VCaP (cell line): ENCODE data around the gene MYRFL.
A peak's percentile ranks its signal among the peaks of the same experiment; 100 is the strongest.

Experiments
- H3K27ac ChIP-seq: fragments of 450-650 bp; 2 replicates; pipeline ENCODE4 v1.5.1; 2017
- TF ChIP-seq, protein P1 (sequence below): fragments of 450-650 bp; conservative IDR thresholded peaks from 2 replicates; pipeline ENCODE4 v1.5.1; 2017; ENCODE audit warnings: mild to moderate bottlenecking, moderate library complexity

MYRFL gene

DNA sequence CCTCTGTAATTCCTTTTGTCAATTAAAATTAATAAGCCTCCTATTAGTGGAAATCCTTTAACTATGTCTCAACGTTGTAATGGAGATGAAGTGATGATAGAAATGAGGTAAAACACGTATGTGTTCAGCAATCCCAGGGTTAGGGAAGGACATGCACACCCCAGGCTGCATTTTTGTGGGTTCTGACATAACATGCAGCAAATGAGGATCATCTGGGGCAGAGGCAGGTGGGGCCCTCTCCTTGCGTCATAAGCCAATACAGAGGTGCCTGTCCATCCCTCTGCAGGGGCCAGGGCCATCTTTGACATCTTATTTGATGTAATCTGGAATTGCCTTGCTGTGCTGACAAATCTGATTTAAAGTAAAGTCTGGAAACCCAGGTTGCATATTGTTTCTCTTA is 73.2 kb downstream of the MYRFL start:
- no peak overlapping the region for H3K27ac ChIP-seq
- TF ChIP-seq, protein P1, sequence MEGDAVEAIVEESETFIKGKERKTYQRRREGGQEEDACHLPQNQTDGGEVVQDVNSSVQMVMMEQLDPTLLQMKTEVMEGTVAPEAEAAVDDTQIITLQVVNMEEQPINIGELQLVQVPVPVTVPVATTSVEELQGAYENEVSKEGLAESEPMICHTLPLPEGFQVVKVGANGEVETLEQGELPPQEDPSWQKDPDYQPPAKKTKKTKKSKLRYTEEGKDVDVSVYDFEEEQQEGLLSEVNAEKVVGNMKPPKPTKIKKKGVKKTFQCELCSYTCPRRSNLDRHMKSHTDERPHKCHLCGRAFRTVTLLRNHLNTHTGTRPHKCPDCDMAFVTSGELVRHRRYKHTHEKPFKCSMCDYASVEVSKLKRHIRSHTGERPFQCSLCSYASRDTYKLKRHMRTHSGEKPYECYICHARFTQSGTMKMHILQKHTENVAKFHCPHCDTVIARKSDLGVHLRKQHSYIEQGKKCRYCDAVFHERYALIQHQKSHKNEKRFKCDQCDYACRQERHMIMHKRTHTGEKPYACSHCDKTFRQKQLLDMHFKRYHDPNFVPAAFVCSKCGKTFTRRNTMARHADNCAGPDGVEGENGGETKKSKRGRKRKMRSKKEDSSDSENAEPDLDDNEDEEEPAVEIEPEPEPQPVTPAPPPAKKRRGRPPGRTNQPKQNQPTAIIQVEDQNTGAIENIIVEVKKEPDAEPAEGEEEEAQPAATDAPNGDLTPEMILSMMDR, result no peak

DNA sequence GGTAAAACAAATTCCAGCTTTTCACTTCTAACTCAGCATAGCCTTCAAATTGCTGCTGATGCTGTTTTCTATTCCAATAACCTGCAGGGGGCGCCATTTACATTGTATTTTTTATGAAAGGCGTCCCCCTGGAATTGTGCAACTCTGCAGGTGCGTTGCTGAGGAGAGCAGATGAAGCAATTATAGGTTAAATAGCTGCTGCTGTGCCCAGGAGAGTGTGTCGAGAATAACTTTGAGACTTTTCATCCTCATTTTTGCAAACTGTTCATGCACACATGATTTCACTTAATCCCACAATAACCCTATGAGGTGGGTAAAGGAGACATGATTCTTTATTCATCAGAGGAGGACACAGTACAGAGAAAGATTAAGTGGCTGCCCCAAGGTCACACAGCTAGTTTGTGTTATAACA is 75.7 kb downstream of the MYRFL start:
- TF ChIP-seq, protein P1, result peak; percentile 86
- no peak overlapping the region for H3K27ac ChIP-seq

DNA sequence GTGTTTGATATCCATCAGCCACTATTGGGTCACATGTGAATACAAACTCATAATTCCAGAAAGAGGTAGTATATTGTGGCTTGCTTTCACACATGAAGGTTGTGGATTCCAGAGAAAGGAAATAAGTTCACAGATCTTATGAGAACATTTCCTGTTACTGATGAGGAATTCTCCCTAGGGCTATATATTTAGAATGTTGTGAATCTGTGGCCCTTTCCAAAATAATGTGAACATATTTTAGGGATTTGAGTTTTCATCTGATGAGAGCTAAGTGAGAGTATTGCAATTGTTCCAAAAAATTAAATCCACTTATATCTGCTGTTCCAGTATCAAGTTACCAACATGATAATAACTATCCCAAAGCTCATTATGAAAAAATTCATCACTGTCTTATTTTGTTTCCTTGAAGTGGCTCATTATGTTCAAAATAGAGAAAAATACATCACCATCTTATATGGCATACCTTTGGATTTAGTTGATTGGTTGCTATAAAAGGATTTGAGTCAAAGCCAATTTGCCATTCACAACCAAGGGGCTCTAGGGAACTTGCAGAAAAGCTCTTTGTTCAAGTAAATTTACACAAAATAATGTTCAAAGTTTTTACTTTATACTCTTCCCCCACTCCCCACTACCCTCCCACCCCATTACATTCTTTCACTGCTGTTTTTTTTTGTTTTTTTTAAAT is 76.3 kb downstream of the MYRFL start:
- TF ChIP-seq, protein P1, result no peak
- no peak overlapping the region for H3K27ac ChIP-seq

DNA sequence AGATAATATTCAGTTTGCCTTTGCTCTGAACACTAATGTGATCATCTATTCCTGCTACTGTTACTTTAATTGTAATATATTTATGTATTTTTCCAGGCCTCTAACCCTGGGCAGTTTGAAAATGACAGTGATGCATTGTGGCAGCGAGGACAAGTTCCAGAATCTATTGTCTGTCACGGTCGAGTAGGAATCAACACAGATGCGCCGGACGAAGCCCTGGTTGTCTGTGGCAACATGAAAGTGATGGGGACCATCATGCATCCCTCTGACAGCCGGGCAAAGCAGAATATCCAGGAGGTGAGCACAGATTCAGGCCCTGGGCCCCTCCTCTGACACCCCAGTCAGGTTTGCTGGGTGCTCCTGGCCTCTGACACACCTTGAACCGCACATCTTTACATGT is 78.5 kb downstream of the MYRFL start:
- TF ChIP-seq, protein P1, result no peak
- H3K27ac ChIP-seq, result no peak overlapping the region

DNA sequence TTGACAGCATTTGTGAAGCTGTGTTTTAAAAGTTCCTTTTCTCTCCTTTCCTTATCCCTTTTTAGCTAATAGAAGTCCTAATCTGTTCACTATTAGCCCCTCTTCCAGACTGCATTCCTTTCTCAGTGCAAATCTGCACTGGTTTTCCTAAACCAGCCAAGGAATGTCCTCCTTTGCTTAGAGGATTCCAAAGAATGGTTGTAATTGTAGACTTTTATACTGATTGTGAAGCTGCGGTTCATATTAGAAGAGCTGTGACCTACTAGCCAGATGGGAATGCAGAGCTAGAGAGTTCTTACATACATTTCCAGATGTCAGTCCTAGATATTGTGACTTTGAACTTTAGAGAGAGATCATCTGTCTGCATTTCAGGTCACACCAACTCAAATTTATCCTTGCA is 79.8 kb downstream of the MYRFL start:
- TF ChIP-seq, protein P1, result no peak
- no peak overlapping the region for H3K27ac ChIP-seq

DNA sequence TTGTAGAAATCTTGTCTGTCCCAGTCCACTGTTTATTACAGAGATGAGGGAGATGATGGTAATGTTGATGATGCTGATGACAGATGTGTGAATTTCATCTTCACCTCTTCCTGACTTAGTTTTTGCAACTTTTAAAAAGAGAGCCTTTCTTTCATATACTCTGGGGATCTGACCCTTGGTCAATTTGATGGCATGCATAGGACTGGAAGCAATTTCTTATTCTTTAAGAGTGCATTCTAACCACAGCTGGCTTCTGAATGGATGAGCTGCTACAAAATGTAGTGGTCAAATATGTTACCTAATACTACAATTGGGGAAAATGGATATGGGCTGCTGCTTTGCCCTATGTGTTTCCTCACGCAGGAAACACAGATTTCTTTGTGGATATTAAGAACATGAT is 80.8 kb downstream of the MYRFL start:
- TF ChIP-seq, protein P1, result no peak
- no peak overlapping the region for H3K27ac ChIP-seq

DNA sequence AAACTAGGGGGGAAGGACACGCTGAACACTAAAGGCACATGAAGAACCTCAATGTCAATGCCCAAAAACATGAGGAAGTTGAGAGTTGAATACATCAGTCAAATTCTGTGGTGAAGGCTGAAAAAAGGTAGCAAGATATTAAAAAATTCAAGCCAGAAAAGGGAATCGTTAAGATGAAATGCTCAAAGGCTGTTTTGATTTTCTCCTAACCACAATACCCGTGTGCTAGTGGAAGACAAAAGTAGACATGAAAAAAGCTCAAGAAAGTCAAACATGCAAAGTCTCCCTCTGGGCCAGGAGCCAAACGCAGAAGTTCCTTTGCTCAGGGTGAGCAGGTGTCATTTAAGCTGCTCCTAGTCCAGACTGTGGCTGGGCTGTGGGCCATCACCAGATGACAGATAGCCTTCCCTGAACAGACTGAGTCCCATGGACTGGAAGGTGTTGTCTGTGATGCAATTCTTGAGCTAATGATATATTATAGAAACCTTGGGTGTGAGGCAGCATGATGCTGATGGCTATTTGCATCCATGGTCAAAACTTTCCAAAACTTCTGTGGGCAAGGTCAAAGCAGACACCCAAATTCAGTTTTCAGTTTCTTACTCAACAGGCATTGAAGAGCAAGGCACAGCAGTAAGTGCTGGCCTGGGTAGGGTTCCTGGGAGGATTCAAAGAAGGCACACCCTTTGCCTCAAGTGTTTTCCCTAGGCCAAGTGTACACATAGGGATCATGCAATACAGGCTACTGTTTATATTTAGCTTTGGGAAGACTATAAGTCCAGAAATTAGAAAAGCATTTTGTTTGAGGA is 81.6 kb downstream of the MYRFL start:
- no peak overlapping the region for H3K27ac ChIP-seq
- TF ChIP-seq, protein P1, result no peak
